H1 (cell line): ENCODE results near the gene E2F8. TPM values are rescaled to one million over a fixed set of nuclear protein-coding genes. Genes with fewer than 3 reads are reported as not detected.

Experiments used
- BACH1 ChIP-seq: IDR thresholded peaks from 2 replicates; pipeline ENCODE4 v1.6.1; 2012; ENCODE audit warnings: low read length, improper control_type of control experiment
- polyA plus RNA-seq, 7 experiments: library from polyadenylated mRNA; depleted of rRNA in 3 of 7; stranded (reverse) in 5 of 7; unstranded in 2 of 7; fragments of >200 nt in 5 of 7; fragments of 200-250 nt in 2 of 7; gene quantifications; 1 replicate in 5 of 7; 2 replicates in 1 of 7; 4 replicates in 1 of 7; pipeline versions ENCODE4 v1.2.1 to v1.2.3, GENCODE V29; 2011 to 2013; ENCODE audit warnings: missing spikeins in 2 of 7, mixed read lengths in 2 of 7
- total RNA-seq: library from RNA; stranded (reverse); fragmentation: NEBNext Ultra II Directional; extraction: Animal tissue kit (Norgen Biotek cat#: 25700); gene quantifications from 2 replicates; pipeline ENCODE4 v1.2.1, GENCODE V29; 2021

Gene E2F8
- total and polyA plus RNA-seq, 2 of the 8 experiments (the other 6 are each of a cell fraction or from before 2014, with no cell fraction given): 5.4 to 11.4 TPM

GRCh38 chr11:19244621-19245020 lies 3.9 kb upstream of the E2F8 start (continued):
- TF ChIP-seq BACH1: no peak
- TF ChIP-seq, all 59 proteins: peak for 0
